Astrocyte of the cerebellum (primary cell): ENCODE results near the gene LRRFIP1.

Experiments
- DNase-seq: peaks from one replicate; pipeline ENCODE4 v3.0.0-alpha.2; 2011; ENCODE audit warnings: low read depth
- H3K4me3 ChIP-seq: 2 replicates; pipeline ENCODE4 v1.5.1; 2011; ENCODE audit warnings: mild to moderate bottlenecking, low read depth, low read length, moderate library complexity
- in situ Hi-C: cut with HindIII; loops from 2 replicates; pipeline ENCODE4 v1.10.0; 2017; ENCODE audit warnings: low sequenced_read_pairs
- TF ChIP-seq, protein P1 (sequence below): IDR thresholded peaks from 2 replicates; pipeline ENCODE4 v1.5.1; 2012; ENCODE audit warnings: low read length, low read depth, moderate library complexity, mild to moderate bottlenecking; ENCODE audit errors: missing control alignments

Gene LRRFIP1

GRCh38 chr2:237738255-237738654 is 110.9 kb downstream of the LRRFIP1 start:
- no peak for DNase-seq
- in situ Hi-C loops: no loop called here
- TF ChIP-seq, protein P1, sequence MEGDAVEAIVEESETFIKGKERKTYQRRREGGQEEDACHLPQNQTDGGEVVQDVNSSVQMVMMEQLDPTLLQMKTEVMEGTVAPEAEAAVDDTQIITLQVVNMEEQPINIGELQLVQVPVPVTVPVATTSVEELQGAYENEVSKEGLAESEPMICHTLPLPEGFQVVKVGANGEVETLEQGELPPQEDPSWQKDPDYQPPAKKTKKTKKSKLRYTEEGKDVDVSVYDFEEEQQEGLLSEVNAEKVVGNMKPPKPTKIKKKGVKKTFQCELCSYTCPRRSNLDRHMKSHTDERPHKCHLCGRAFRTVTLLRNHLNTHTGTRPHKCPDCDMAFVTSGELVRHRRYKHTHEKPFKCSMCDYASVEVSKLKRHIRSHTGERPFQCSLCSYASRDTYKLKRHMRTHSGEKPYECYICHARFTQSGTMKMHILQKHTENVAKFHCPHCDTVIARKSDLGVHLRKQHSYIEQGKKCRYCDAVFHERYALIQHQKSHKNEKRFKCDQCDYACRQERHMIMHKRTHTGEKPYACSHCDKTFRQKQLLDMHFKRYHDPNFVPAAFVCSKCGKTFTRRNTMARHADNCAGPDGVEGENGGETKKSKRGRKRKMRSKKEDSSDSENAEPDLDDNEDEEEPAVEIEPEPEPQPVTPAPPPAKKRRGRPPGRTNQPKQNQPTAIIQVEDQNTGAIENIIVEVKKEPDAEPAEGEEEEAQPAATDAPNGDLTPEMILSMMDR: no peak
- no peak overlapping the region for H3K4me3 ChIP-seq

DNA sequence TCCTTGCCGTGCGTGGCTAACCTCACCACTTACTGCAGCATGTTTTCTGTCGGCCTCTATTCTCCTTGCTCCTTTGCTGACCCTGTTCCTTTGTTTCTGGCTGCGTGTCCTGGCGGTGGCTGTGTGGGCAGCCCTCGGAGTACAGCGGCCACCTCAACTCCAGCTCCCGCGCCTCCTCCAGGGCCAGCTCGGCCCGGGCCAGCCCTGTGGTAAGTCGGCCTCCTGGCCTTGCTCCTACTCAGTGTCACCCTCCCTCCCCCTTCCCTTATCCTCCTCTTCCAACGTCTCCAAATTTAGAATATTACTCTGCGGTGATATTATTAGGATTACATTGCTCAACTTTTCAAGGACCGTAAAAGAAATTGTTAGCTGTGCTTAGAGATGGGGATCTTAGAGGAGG is 111.7 kb downstream of the LRRFIP1 start:
- TF ChIP-seq, protein P1: no peak
- DNase-seq: no peak
- no peak overlapping the region for H3K4me3 ChIP-seq
- in situ Hi-C loops: no loop called here

GRCh38 chr2:237742191-237742590 is 114.8 kb downstream of the LRRFIP1 start:
- TF ChIP-seq, protein P1: no peak
- H3K4me3 ChIP-seq: no peak overlapping the region
- in situ Hi-C loops: no loop called here
- DNase-seq: no peak

- in situ Hi-C loops: no loop called here
- TF ChIP-seq, protein P1: no peak
- no peak for DNase-seq
- no peak overlapping the region for H3K4me3 ChIP-seq
Measured at GRCh38 chr2:237742614-237743013, 115.2 kb downstream of the LRRFIP1 start.

DNA sequence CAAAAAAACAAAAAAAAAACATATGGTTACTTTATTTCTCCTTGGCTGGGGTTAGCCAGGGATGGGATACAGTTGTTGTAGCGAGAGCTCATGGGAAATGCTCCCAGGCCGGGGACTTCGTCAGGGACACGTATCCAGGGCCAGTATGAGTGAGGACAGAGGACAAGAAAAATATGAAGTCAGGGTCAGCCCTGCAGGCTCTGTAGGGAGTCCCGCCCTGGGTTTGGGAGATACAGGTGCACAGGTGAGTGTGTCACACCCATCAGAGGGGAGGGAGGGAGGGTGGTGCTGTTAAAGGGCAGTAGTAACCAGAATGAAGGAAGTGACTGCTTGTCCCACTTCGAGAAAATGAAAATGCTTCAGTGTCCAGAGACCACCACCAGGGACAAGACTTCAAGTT is 115.6 kb downstream of the LRRFIP1 start:
- in situ Hi-C loops: no loop called here
- no peak for DNase-seq
- no peak overlapping the region for H3K4me3 ChIP-seq
- TF ChIP-seq, protein P1: no peak

GRCh38 chr2:237743561-237744269 is 116.3 kb downstream of the LRRFIP1 start:
- no peak overlapping the region for H3K4me3 ChIP-seq
- no peak for DNase-seq
- TF ChIP-seq, protein P1: peak; percentile 15
- in situ Hi-C loops: no loop called here
